H9 (cell line): ENCODE data around the gene ITPKB. TPM values are rescaled to one million over a fixed set of nuclear protein-coding genes. Genes with fewer than 3 reads are reported as not detected.
A peak's percentile ranks its signal among the peaks of the same experiment; 100 is the strongest.

ENCODE experiments used
- DNase-seq: peaks from one replicate; pipeline ENCODE4 v3.0.0-alpha.2; 2017
- H2AFZ ChIP-seq: one replicate; pipeline ENCODE4 v1.6.1; 2013; ENCODE audit warnings: mild to moderate bottlenecking, low read length, control low read depth, moderate library complexity
- H2AK5ac ChIP-seq: 2 replicates; pipeline ENCODE4 v1.6.1; 2013; ENCODE audit warnings: low read length, control low read depth, mixed read lengths; ENCODE audit not compliant: insufficient read length
- H2BK120ac ChIP-seq: one replicate; pipeline ENCODE4 v1.6.1; 2013; ENCODE audit warnings: low read depth, mild to moderate bottlenecking, low read length, control low read depth, inconsistent platforms; ENCODE audit not compliant: poor library complexity, severe bottlenecking
- H2BK12ac ChIP-seq: 2 replicates; pipeline ENCODE4 v1.6.1; 2013; ENCODE audit warnings: low read length, control low read depth, mixed read lengths, low read depth; ENCODE audit not compliant: insufficient read length
- H2BK15ac ChIP-seq: 2 replicates; pipeline ENCODE4 v1.6.1; 2013; ENCODE audit warnings: low read depth, low read length, control low read depth
- H2BK20ac ChIP-seq: one replicate; pipeline ENCODE4 v1.6.1; 2013; ENCODE audit warnings: low read depth, mild to moderate bottlenecking, low read length, control low read depth, inconsistent platforms; ENCODE audit not compliant: poor library complexity, severe bottlenecking
- H2BK5ac ChIP-seq: 2 replicates; pipeline ENCODE4 v1.6.1; 2013; ENCODE audit warnings: low read length, control low read depth, mixed read lengths; ENCODE audit not compliant: insufficient read length
- H3K14ac ChIP-seq: 2 replicates; pipeline ENCODE4 v1.6.1; 2013; ENCODE audit warnings: low read length, control low read depth; ENCODE audit not compliant: insufficient read depth
- H3K18ac ChIP-seq: 2 replicates; pipeline ENCODE4 v1.6.1; 2013; ENCODE audit warnings: low read depth, mild to moderate bottlenecking, mixed read lengths, low read length, control low read depth; ENCODE audit not compliant: insufficient read length
- H3K23ac ChIP-seq: 2 replicates; pipeline ENCODE4 v1.6.1; 2013; ENCODE audit warnings: low read length, control low read depth, mixed read lengths, low read depth; ENCODE audit not compliant: insufficient read length
- H3K23me2 ChIP-seq: 2 replicates; pipeline ENCODE4 v1.6.1; 2013; ENCODE audit warnings: low read depth, mild to moderate bottlenecking, mixed read lengths, low read length, control low read depth; ENCODE audit not compliant: insufficient read length, poor library complexity, severe bottlenecking
- H3K27ac ChIP-seq: 2 replicates; pipeline ENCODE4 v1.5.1; 2013; ENCODE audit warnings: low read length, control low read depth, mixed read lengths, low read depth; ENCODE audit not compliant: insufficient read length
- H3K27me3 ChIP-seq: 2 replicates; pipeline ENCODE4 v1.6.1; 2013; ENCODE audit warnings: low read length, control low read depth, inconsistent platforms; ENCODE audit not compliant: insufficient read depth
- H3K4ac ChIP-seq: 2 replicates; pipeline ENCODE4 v1.6.1; 2013; ENCODE audit warnings: low read depth, mild to moderate bottlenecking, control low read depth, inconsistent platforms, low read length, moderate library complexity
- H3K4me1 ChIP-seq: 2 replicates; pipeline ENCODE4 v1.6.1; 2013; ENCODE audit warnings: low read length, control low read depth, inconsistent platforms; ENCODE audit not compliant: insufficient read depth
- H3K4me2 ChIP-seq: 2 replicates; pipeline ENCODE4 v1.6.1; 2013; ENCODE audit warnings: low read length, control low read depth, mixed read lengths; ENCODE audit not compliant: insufficient read length, insufficient read depth
- H3K56ac ChIP-seq: 2 replicates; pipeline ENCODE4 v1.6.1; 2013; ENCODE audit warnings: low read depth, mild to moderate bottlenecking, mixed read lengths, low read length, control low read depth; ENCODE audit not compliant: insufficient read length
- H3K79me1 ChIP-seq: 2 replicates; pipeline ENCODE4 v1.6.1; 2013; ENCODE audit warnings: low read depth, mild to moderate bottlenecking, moderate library complexity, low read length, control low read depth, inconsistent platforms; ENCODE audit not compliant: insufficient read depth, poor library complexity, severe bottlenecking
- H3K79me2 ChIP-seq: 2 replicates; pipeline ENCODE4 v1.6.1; 2013; ENCODE audit warnings: low read length, control low read depth, inconsistent platforms; ENCODE audit not compliant: insufficient read depth
- H3K9ac ChIP-seq: 2 replicates; pipeline ENCODE4 v1.6.1; 2013; ENCODE audit warnings: low read length, control low read depth, mixed read lengths; ENCODE audit not compliant: insufficient read length; ENCODE audit errors: extremely low read depth
- H3K9me3 ChIP-seq: one replicate; pipeline ENCODE4 v1.6.1; 2013; ENCODE audit warnings: low read depth, low read length, inconsistent platforms; ENCODE audit not compliant: control insufficient read depth
- H3T11ph ChIP-seq: one replicate; pipeline ENCODE4 v1.6.1; 2013; ENCODE audit warnings: mild to moderate bottlenecking, low read length, control low read depth, inconsistent platforms
- H4K20me1 ChIP-seq: one replicate; pipeline ENCODE4 v1.6.1; 2013; ENCODE audit not compliant: control insufficient read depth, insufficient read length, insufficient read depth
- H4K5ac ChIP-seq: 2 replicates; pipeline ENCODE4 v1.6.1; 2013; ENCODE audit warnings: low read depth, mild to moderate bottlenecking, mixed read lengths, low read length, control low read depth; ENCODE audit not compliant: insufficient read length
- H4K8ac ChIP-seq: replicated peaks from 2 replicates; pipeline ENCODE4 v1.6.1; 2013; ENCODE audit warnings: low read length, control low read depth, mixed read lengths, low read depth; ENCODE audit not compliant: insufficient read length
- H4K91ac ChIP-seq: 2 replicates; pipeline ENCODE4 v1.6.1; 2013; ENCODE audit warnings: low read depth, mild to moderate bottlenecking, moderate library complexity, mixed read lengths, low read length, control low read depth; ENCODE audit not compliant: insufficient read length
- H3K27ac Mint-ChIP-seq, 3 experiments: 2 replicates in 2 of 3; 3 replicates in 1 of 3; pipeline ENCODE4 v1.8.0; 2020 to 2021; ENCODE audit warnings: mixed read lengths in 3 of 3, mild to moderate bottlenecking in 1 of 3, moderate library complexity in 1 of 3
- H3K27me3 Mint-ChIP-seq: 2 replicates; pipeline ENCODE4 v1.8.0; 2021; ENCODE audit warnings: low read depth, mild to moderate bottlenecking, moderate library complexity, mixed read lengths
- H3K36me3 Mint-ChIP-seq, 3 experiments: 2 replicates in 2 of 3; 3 replicates in 1 of 3; pipeline ENCODE4 v1.8.0; 2020 to 2021; ENCODE audit warnings: low read depth in 3 of 3, mixed read lengths in 3 of 3; ENCODE audit not compliant: insufficient read depth in 1 of 3
- H3K4me1 Mint-ChIP-seq, 2 experiments: 2 replicates each; pipeline ENCODE4 v1.8.0; 2020; ENCODE audit warnings: mixed read lengths in 2 of 2
- H3K4me3 Mint-ChIP-seq, 2 experiments: 2 replicates in 1 of 2; 3 replicates in 1 of 2; pipeline ENCODE4 v1.8.0; 2020 to 2021; ENCODE audit warnings: mild to moderate bottlenecking in 2 of 2, mixed read lengths in 2 of 2, moderate library complexity in 1 of 2
- H3K9me3 Mint-ChIP-seq, 2 experiments: 2 replicates in 1 of 2; 3 replicates in 1 of 2; pipeline ENCODE4 v1.8.0; 2020; ENCODE audit warnings: mild to moderate bottlenecking in 2 of 2, mixed read lengths in 2 of 2, moderate library complexity in 1 of 2
- WGBS: extraction: QIAGEN DNeasy Blood & Tissue Kit; methylation state at CpG from one replicate; pipeline ENCODE4 v1.1.7; 2013; ENCODE audit warnings: missing lambda C conversion rate, low lambda C conversion rate, mixed read lengths; ENCODE audit not compliant: insufficient read length; ENCODE audit errors: extremely low coverage; 5-methylcytosine and 5-hydroxymethylcytosine counted together
- total RNA-seq: library from RNA; stranded (reverse); gene quantifications from 2 replicates; pipeline ENCODE4 v1.2.1, GENCODE V29; 2021
- TF ChIP-seq, protein P1 (sequence below): fragments of 200-600 bp; sonication (generic); conservative IDR thresholded peaks from 3 replicates; pipeline ENCODE4 v1.8.0; 2021; ENCODE audit warnings: antibody characterized with exemption, mild to moderate bottlenecking

The ITPKB gene
- total RNA-seq, 1 experiment from 2014 or later, result 3.8 TPM

- Histone ChIP-seq H4K8ac (no peak overlapping the region), H3K4me2 (no peak overlapping the region), H3T11ph (no peak overlapping the region), H2BK20ac (no peak overlapping the region), H2AFZ (no peak overlapping the region), H3K4me1 (peaks cover 12% of the 10 kb centered on the region; the same call in 1 of the 2 replicates), H3K14ac (no peak overlapping the region), H3K18ac (no peak overlapping the region), H2AK5ac (no peak overlapping the region), H3K9me3 (no peaks in the 10 kb centered on the region), H4K20me1 (no peaks in the 10 kb centered on the region), H3K79me2 (no peaks in the 10 kb centered on the region), H3K27me3 (no peaks in the 10 kb centered on the region), H4K91ac (no peak overlapping the region), H3K4ac (no peak overlapping the region), H3K27ac (no peak overlapping the region), H2BK12ac (no peak overlapping the region), H3K23me2 (no peaks in the 10 kb centered on the region), H3K23ac (no peak overlapping the region), H3K56ac (no peak overlapping the region), H2BK120ac (no peak overlapping the region), H3K9ac (no peak overlapping the region), H3K79me1 (no peaks in the 10 kb centered on the region), H2BK5ac (no peak overlapping the region), H2BK15ac (no peak overlapping the region), H4K5ac (no peak overlapping the region)
- WGBS, result no CpG with 5 or more reads among the region's 2 CpGs
- DNase-seq, result no peak
- peaks cover 0 to 2% of the 10 kb centered on the region in 2 experiments; a peak in 1 of 5 replicates for H3K9me3 Mint-ChIP-seq
- no peaks in the 10 kb centered on the region for H3K27me3 Mint-ChIP-seq
- no peak overlapping the region for H3K4me3 Mint-ChIP-seq
- no peaks in the 10 kb centered on the region for H3K36me3 Mint-ChIP-seq
- TF ChIP-seq, protein P1, sequence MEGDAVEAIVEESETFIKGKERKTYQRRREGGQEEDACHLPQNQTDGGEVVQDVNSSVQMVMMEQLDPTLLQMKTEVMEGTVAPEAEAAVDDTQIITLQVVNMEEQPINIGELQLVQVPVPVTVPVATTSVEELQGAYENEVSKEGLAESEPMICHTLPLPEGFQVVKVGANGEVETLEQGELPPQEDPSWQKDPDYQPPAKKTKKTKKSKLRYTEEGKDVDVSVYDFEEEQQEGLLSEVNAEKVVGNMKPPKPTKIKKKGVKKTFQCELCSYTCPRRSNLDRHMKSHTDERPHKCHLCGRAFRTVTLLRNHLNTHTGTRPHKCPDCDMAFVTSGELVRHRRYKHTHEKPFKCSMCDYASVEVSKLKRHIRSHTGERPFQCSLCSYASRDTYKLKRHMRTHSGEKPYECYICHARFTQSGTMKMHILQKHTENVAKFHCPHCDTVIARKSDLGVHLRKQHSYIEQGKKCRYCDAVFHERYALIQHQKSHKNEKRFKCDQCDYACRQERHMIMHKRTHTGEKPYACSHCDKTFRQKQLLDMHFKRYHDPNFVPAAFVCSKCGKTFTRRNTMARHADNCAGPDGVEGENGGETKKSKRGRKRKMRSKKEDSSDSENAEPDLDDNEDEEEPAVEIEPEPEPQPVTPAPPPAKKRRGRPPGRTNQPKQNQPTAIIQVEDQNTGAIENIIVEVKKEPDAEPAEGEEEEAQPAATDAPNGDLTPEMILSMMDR, result no peak
- peaks cover 36 to 40% of the 10 kb centered on the region in 2 experiments for H3K4me1 Mint-ChIP-seq
- H3K27ac Mint-ChIP-seq, result peak overlapping the region in 1 of 3 experiments; percentile 19; a peak in 3 of 7 replicates
Observed at GRCh38 chr1:226764533-226764932, 25.5 kb upstream of the ITPKB start.
